ENCODE data around the gene TNFRSF8.

TNFRSF8 gene

GRCh38 chr1:12178511-12178910, 115.4 kb downstream of the TNFRSF8 start:
- no peak for FAIRE-seq

GRCh38 chr1:12179111-12179519, 116.0 kb downstream of the TNFRSF8 start:
- FAIRE-seq, result no peak

GRCh38 chr1:12179676-12180075, 116.6 kb downstream of the TNFRSF8 start:
- no peak for FAIRE-seq

- no peak for FAIRE-seq
Measured at GRCh38 chr1:12180315-12180714, 117.2 kb downstream of the TNFRSF8 start.

GRCh38 chr1:12180903-12181302, 117.8 kb downstream of the TNFRSF8 start:
- no peak for FAIRE-seq

GRCh38 chr1:12181568-12181967, 118.5 kb downstream of the TNFRSF8 start:
- no peak for FAIRE-seq

- FAIRE-seq, result no peak
Measured at GRCh38 chr1:12182410-12182984, 119.4 kb downstream of the TNFRSF8 start.

- no peak for FAIRE-seq
Measured at GRCh38 chr1:12183095-12183794, 120.1 kb downstream of the TNFRSF8 start.

GRCh38 chr1:12184008-12184681, 121.0 kb downstream of the TNFRSF8 start:
- FAIRE-seq, result no peak

- FAIRE-seq, result no peak
Measured at GRCh38 chr1:12185036-12185917, 122.2 kb downstream of the TNFRSF8 start.

- FAIRE-seq, result no peak
Measured at GRCh38 chr1:12185918-12186678, 123.0 kb downstream of the TNFRSF8 start.

- FAIRE-seq, result no peak
Measured at GRCh38 chr1:12186679-12186985, 123.5 kb downstream of the TNFRSF8 start.

GRCh38 chr1:12188115-12188514, 125.0 kb downstream of the TNFRSF8 start:
- no peak for FAIRE-seq

- FAIRE-seq, result no peak
Measured at GRCh38 chr1:12188657-12189327, 125.7 kb downstream of the TNFRSF8 start.

GRCh38 chr1:12189328-12189682, 126.2 kb downstream of the TNFRSF8 start:
- no peak for FAIRE-seq

- FAIRE-seq, result no peak
Measured at GRCh38 chr1:12191242-12192032, 128.3 kb downstream of the TNFRSF8 start.
